Activated CD8-positive, alpha-beta memory T cell treated with anti-CD3 and anti-CD28 coated beads, Interleukin-2, amount 50 U/mL, for 24 hours (primary cell): ENCODE data around the gene RAB43.
"Not testable (repeated sequence)": the region's sequence is repeated elsewhere in the genome, so short reads cannot be mapped to it uniquely, and the experiment has no call there.

Experiments
- DNase-seq: peaks from one replicate; pipeline ENCODE4 v3.0.0-alpha.2; 2020; ENCODE audit errors: extremely low read depth

The RAB43 gene

GRCh38 chr3:129095285-129095684 lies 26.3 kb downstream of the RAB43 start:
- DNase-seq: no peak

- DNase-seq: not testable (repeated sequence)
These were observed 33.3 kb downstream of the RAB43 start for GRCh38 chr3:129088312-129088711.

- DNase-seq: not testable (repeated sequence)
These were observed 33.7 kb downstream of the RAB43 start for GRCh38 chr3:129087904-129088303.

GRCh38 chr3:129087138-129087702 lies 34.4 kb downstream of the RAB43 start:
- DNase-seq: no peak

- no peak for DNase-seq
These were observed 35.8 kb downstream of the RAB43 start for GRCh38 chr3:129085818-129086217.

- no peak for DNase-seq
These were observed 36.4 kb downstream of the RAB43 start for GRCh38 chr3:129085165-129085715.

- DNase-seq: no peak
These were observed 37.1 kb downstream of the RAB43 start for GRCh38 chr3:129084501-129084900.

GRCh38 chr3:129082026-129082425 lies 39.6 kb downstream of the RAB43 start:
- DNase-seq: no peak

GRCh38 chr3:129081503-129081902 lies 40.1 kb downstream of the RAB43 start:
- no peak for DNase-seq

- no peak for DNase-seq
These were observed 43.1 kb downstream of the RAB43 start for GRCh38 chr3:129078510-129078909.

GRCh38 chr3:129077222-129077621 lies 44.4 kb downstream of the RAB43 start:
- DNase-seq: no peak

GRCh38 chr3:129070086-129070885 lies 51.3 kb downstream of the RAB43 start:
- no peak for DNase-seq

GRCh38 chr3:129069313-129070085 lies 52.1 kb downstream of the RAB43 start:
- not testable (repeated sequence) for DNase-seq

GRCh38 chr3:129068291-129068886 lies 53.2 kb downstream of the RAB43 start:
- no peak for DNase-seq

GRCh38 chr3:129067719-129068118 lies 53.9 kb downstream of the RAB43 start:
- not testable (repeated sequence) for DNase-seq

GRCh38 chr3:129065720-129066073 lies 55.9 kb downstream of the RAB43 start:
- no peak for DNase-seq

GRCh38 chr3:129065016-129065719 lies 56.4 kb downstream of the RAB43 start:
- DNase-seq: no peak

GRCh38 chr3:129063841-129064482 lies 57.6 kb downstream of the RAB43 start:
- no peak for DNase-seq

GRCh38 chr3:129063091-129063640 lies 58.4 kb downstream of the RAB43 start:
- no peak for DNase-seq
